Adrenal gland (tissue), 12 donors: Measurements from ENCODE around the gene BIRC7. TPM values are rescaled to one million over a fixed set of nuclear protein-coding genes. Genes with fewer than 3 reads are reported as not detected.

Source experiments
- DNase-seq, 7 donors: peaks; one replicate each; pipeline ENCODE4 v3.0.0-alpha.2; 2019 to 2020
- H3K27ac ChIP-seq, 5 donors: fragments of 200-600 bp; sonication (generic) in 4 of 5; 1 replicate in 3 of 5; 2 replicates in 2 of 5; pipeline versions ENCODE4 v1.5.1 to v1.8.0; 2016 to 2020; ENCODE audit warnings: mild to moderate bottlenecking in 1 of 5
- H3K27me3 ChIP-seq: fragments of 200-600 bp; 2 replicates; pipeline ENCODE4 v1.8.0; 2021
- H3K36me3 ChIP-seq, 2 donors: fragments of 200-600 bp; replicated peaks in 1 of 2; 1 replicate in 1 of 2; 2 replicates in 1 of 2; pipeline versions ENCODE4 v1.5.1 to v1.8.0; 2018 to 2022
- H3K4me1 ChIP-seq, 2 donors: fragments of 200-600 bp; replicated peaks in 1 of 2; 1 replicate in 1 of 2; 2 replicates in 1 of 2; pipeline versions ENCODE4 v1.5.1 to v1.8.0; 2018 to 2021
- H3K4me3 ChIP-seq, 4 donors: fragments of 200-600 bp; sonication (generic) in 3 of 4; one replicate each; pipeline ENCODE4 v1.5.1; 2016 to 2018
- H3K9me3 ChIP-seq, 3 donors: fragments of 200-600 bp; sonication (generic) in 1 of 3; replicated peaks in 1 of 3; 1 replicate in 2 of 3; 2 replicates in 1 of 3; pipeline versions ENCODE4 v1.5.1 to v1.8.0; 2016 to 2021
- POLR2A ChIP-seq, 2 donors: fragments of 450-650 bp; IDR thresholded peaks; one replicate each; pipeline ENCODE4 v1.6.1; 2017; ENCODE audit warnings: antibody characterized with exemption in 2 of 2, mild to moderate bottlenecking in 2 of 2, moderate library complexity in 1 of 2
- WGBS, 4 donors: extraction: QIAGEN DNeasy Blood & Tissue Kit in 2 of 4; methylation state at CpG; one replicate each; pipeline versions ENCODE4 v1.1.5 to v1.1.7; 2013 to 2017; 5-methylcytosine and 5-hydroxymethylcytosine counted together
- intact Hi-C, 2 donors: fragments of 100-400 bp; cut with DNase I; formaldehyde crosslinking; loops; one replicate each; pipeline versions ENCODE4 v1.14.1 to v1.15.0; 2022 to 2023
- polyA plus RNA-seq, 3 donors: library from polyadenylated mRNA; stranded (reverse); fragments of 200-250 nt in 2 of 3; fragments of 350-450 nt in 1 of 3; fragmentation: Illumina TruSeq in 1 of 3; extraction: RNeasy Lipid Tissue Mini Kit (QIAGEN cat#74804) in 1 of 3; gene quantifications; one replicate each; pipeline ENCODE4 v1.2.3, GENCODE V29; 2013 to 2014
- total RNA-seq, 9 donors: library from RNA; depleted of rRNA in 4 of 9; stranded (reverse); fragments of >200 nt in 4 of 9; fragments of 120-200 nt in 1 of 9; fragmentation: NEBNext Ultra II Directional in 1 of 9; extraction: Animal tissue kit (Norgen Biotek cat#: 25700) in 1 of 9; gene quantifications; one replicate each; pipeline versions ENCODE4 v1.1.0 to v1.2.4, GENCODE V29; 2013 to 2023
- TF ChIP-seq, protein P1 (sequence below), 6 experiments: fragments of 450-650 bp in 4 of 6; fragments of 200-600 bp in 2 of 6; sonication (generic) in 1 of 6; IDR thresholded peaks; 1 replicate in 5 of 6; 2 replicates in 1 of 6; pipeline versions ENCODE4 v1.5.1 to v1.8.0; 2016 to 2021; ENCODE audit warnings: antibody characterized with exemption in 6 of 6, mild to moderate bottlenecking in 2 of 6, moderate library complexity in 1 of 6
- donor health status: healthy with polysubstance abuse.
- donor health status: Bipolar disorder and iron deficiency.
- donor health status: DM: yes; HTN: yes; CAD: no.
- donor health status: DM: no; HTN: no; CAD: no.
- donor health status: DM: no; HTN: no; CAD: no.
- donor health status: DM: yes; HTN: yes; CAD: no.

Gene BIRC7
- total and polyA plus RNA-seq, 12 donors, result 0.28 to 117 (median 1.1) TPM; not detected in 5

DNA sequence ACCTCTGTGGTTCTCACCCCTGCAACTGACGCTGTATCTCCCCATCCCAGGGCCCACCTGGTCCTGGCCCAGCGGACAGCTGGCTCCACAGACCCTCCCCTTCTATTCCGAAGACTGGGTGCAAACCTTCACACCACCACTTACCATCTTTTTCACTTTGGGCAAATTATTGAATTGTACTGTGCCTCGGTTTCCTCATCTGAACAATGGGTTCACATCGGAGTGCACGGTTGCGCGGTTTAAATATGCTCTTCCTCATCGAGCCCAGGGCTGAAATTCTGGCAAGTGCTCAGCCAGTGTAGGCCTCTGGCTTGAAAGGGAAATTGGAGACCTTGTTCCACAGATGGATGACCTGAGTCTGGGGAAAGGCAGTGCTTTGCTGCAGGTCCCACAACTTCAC is 34.0 kb downstream of the BIRC7 start:
- H3K36me3 ChIP-seq, result no peaks in the 10 kb centered on the region
- no peak for TF ChIP-seq POLR2A (IDR thresholded peaks at IDR 0.05)
- TF ChIP-seq, protein P1, sequence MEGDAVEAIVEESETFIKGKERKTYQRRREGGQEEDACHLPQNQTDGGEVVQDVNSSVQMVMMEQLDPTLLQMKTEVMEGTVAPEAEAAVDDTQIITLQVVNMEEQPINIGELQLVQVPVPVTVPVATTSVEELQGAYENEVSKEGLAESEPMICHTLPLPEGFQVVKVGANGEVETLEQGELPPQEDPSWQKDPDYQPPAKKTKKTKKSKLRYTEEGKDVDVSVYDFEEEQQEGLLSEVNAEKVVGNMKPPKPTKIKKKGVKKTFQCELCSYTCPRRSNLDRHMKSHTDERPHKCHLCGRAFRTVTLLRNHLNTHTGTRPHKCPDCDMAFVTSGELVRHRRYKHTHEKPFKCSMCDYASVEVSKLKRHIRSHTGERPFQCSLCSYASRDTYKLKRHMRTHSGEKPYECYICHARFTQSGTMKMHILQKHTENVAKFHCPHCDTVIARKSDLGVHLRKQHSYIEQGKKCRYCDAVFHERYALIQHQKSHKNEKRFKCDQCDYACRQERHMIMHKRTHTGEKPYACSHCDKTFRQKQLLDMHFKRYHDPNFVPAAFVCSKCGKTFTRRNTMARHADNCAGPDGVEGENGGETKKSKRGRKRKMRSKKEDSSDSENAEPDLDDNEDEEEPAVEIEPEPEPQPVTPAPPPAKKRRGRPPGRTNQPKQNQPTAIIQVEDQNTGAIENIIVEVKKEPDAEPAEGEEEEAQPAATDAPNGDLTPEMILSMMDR (IDR thresholded peaks at IDR 0.05), result no peak
- intact Hi-C loops, result no loop called here
- no peaks in the 10 kb centered on the region for H3K27me3 ChIP-seq
- no peaks in the 10 kb centered on the region for H3K9me3 ChIP-seq
- H3K4me1 ChIP-seq, result peaks cover 14 to 19% of the 10 kb centered on the region in 2 donors
- no peak overlapping the region for H3K4me3 ChIP-seq
- no peak overlapping the region for H3K27ac ChIP-seq
- DNase-seq, result no peak
- WGBS, 4 donors, result 86 to 92% (median 89%) methylated on average over 9 of the region's 9 CpGs

DNA sequence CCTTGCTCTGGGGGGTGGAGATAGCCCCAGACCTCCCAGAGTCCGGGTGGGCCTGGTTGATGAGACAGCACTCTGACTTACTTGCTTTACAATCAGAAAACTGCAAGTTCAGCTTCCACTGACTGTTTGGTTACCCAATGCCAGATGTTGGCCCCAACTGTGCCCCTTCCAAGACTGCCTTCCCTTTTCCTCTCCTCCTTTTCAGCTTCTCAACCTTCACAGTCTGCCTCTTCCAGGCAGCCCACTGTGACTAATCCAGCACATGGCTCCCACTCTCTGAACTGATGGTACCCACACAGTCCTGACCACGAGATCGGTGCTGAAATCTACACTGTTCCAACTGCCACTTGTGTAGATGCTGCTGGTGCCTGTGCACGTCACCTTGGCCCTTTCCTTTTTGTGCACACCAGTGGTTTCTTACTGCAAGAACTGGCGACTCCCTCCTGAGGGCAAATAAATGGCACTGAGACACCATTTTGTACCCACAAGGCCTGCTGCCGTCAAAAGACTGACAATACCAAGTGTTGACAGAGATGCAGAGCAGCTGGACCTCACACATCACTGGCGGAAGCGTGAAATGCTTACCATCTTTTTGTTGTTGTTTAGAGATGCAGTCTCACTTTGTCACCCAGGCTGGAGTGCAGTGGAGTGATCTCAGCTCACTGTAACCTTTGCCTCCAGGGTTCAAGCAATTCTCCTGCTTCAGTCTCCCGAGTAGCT is 35.1 kb downstream of the BIRC7 start:
- Histone ChIP-seq H3K27ac (no peak overlapping the region), H3K4me1 (peaks cover 14 to 19% of the 10 kb centered on the region in 2 donors), H3K36me3 (peaks cover 0 to 1% of the 10 kb centered on the region in 2 donors), H3K4me3 (no peak overlapping the region), H3K27me3 (no peaks in the 10 kb centered on the region), H3K9me3 (no peaks in the 10 kb centered on the region)
- intact Hi-C loops, result no loop called here
- TF ChIP-seq POLR2A (IDR thresholded peaks at IDR 0.05), result no peak
- no peak for DNase-seq
- WGBS, 4 donors, result 86 to 94% (median 91%) methylated on average over 6 to 9 of the region's 9 CpGs

DNA sequence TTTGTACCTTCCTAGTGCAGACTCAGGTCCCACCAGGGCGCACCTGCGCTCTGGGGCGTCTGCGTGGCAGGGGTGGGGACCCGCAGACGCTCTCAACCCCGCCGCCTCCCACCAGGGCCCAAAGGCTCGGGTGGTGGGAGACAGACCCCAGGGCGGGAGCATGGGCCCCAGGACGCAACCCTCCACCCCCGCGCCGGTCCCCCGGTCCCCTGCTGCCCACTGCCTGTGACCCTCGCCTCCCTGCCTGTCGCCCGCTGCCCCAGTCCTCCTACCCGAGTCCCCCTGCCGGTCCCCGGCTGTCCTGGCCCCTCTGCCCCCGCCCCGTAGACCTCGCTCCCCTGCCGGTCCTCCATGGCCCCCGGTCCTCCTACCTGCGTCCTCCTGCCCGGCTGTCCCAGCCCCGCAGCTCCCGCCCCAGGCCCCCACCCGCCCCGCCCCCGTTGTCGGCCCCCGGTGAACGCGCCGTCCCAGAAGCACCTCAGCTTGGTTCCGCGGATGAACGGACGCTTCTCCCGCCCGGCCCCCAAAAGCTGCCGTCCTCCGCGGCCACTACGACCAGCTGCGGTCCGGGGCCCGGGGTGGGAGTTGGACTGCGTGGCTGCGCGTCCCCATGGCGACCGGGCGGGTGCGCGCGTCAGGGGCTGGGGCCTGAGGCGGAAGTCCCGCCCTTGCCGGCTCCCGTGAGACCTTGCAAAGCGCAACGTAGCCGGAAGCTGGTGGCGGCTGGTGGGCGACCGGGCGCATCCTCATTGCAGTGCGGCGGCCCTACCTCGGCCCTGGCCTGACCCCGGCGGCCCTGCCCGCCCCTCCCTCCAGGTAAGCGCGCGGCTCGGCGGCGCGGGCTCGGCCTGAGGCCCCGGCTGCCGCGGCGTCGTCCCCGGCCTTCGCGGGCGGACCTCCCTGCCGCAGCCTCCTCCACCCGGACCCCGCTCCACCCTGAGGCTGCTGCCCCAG is 36.7 kb downstream of the BIRC7 start, which contains the start of gene ARFGAP1:
ARFGAP1 (plus strand) TSS at position 709 of the 954 bp plus-strand sequence. CDS start 2,768 bp downstream, outside the sequence.
- Histone ChIP-seq H3K27me3 (no peaks in the 10 kb centered on the region), H3K9me3 (no peaks in the 10 kb centered on the region), H3K27ac (peak within 1 kb of the TSS in 3 of 5 donors; percentile 63 to 85 (median 65)), H3K4me3 (peak within 1 kb of the TSS; percentile 43 to 98 (median 70)), H3K4me1 (peaks cover 14 to 19% of the 10 kb centered on the region in 2 donors), H3K36me3 (peaks cover 0 to 17% of the 10 kb centered on the region in 2 donors)
- peak; percentile 85 to 95 (median 89) for DNase-seq
- intact Hi-C loops, result no loop called here
- 1 to 6% (median 1%) methylated on average over 3 to 97 of the region's 97 CpGs for WGBS, 4 donors
- TF ChIP-seq, protein P1 (IDR thresholded peaks at IDR 0.05), result no peak
- TF ChIP-seq POLR2A (IDR thresholded peaks at IDR 0.05), result peak; percentile 45 to 59

DNA sequence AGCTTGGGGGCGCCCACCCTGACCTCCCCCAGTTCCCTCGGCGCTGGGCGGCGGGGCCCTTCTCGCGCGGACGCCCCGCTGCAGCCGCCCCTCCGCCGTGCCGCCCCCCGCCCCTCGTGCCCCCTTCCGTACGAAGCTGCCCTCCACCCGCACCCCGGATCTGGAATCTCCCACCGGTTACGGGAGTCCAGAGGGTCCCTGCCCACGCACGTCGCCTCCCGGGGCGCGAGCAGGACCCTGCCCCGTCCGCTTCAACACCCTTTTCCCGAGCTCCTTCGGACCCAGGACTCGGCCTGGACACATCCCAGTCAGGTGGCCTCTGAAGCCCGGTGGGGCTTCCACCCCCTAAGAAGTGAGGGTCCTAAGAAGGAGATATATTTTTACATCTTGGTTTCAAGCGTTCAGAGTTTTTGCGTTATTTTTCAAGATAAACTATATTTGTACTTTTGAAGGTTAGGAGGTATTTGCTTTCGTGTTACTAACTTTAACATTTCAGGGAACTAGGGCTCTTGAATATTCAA is 37.4 kb downstream of the BIRC7 start:
- no peak for DNase-seq
- H3K27me3 ChIP-seq, result no peaks in the 10 kb centered on the region
- peak overlapping the region in 3 of 5 donors; percentile 63 to 85 (median 65) for H3K27ac ChIP-seq
- TF ChIP-seq, protein P1 (IDR thresholded peaks at IDR 0.05), result no peak
- no peak for TF ChIP-seq POLR2A (IDR thresholded peaks at IDR 0.05)
- peaks cover 14 to 19% of the 10 kb centered on the region in 2 donors for H3K4me1 ChIP-seq
- 0 to 2% (median 1%) methylated on average over 9 to 37 of the region's 37 CpGs for WGBS, 4 donors
- peaks cover 0 to 24% of the 10 kb centered on the region in 2 donors for H3K36me3 ChIP-seq
- H3K9me3 ChIP-seq, result no peaks in the 10 kb centered on the region
- intact Hi-C loops, result no loop called here
- peak overlapping the region; percentile 43 to 98 (median 70) for H3K4me3 ChIP-seq
